HL-60 (cell line): Measurements from ENCODE around the gene FIGNL2.

Experiments
- DNase-seq, 2 experiments: peaks; one replicate each; pipeline ENCODE4 v3.0.0-alpha.2; 2010 to 2020; ENCODE audit warnings: low read depth in 1 of 2, low spot score in 1 of 2
- H3K27ac ChIP-seq: fragments of 250-450 bp; sonication (Bioruptor Pico); replicated peaks from 2 replicates; pipeline ENCODE4 v1.5.1; 2020; ENCODE audit warnings: mild to moderate bottlenecking, moderate library complexity
- H3K27me3 ChIP-seq: fragments of 250-450 bp; sonication (Bioruptor Pico); 2 replicates; pipeline ENCODE4 v1.5.1; 2021; ENCODE audit warnings: mild to moderate bottlenecking, moderate library complexity; ENCODE audit not compliant: insufficient read depth, poor library complexity, severe bottlenecking
- H3K4me3 ChIP-seq: replicated peaks from 2 replicates; pipeline ENCODE4 v1.5.1; 2011; ENCODE audit warnings: mild to moderate bottlenecking, control low read depth, low read length; ENCODE audit not compliant: insufficient read depth
- CTCF ChIP-seq: IDR thresholded peaks from one replicate; pipeline ENCODE4 v1.5.1; 2011; ENCODE audit warnings: low read length, control low read depth, inconsistent platforms; ENCODE audit not compliant: insufficient read depth
- GABPA ChIP-seq: IDR thresholded peaks from 2 replicates; pipeline ENCODE4 v1.6.1; 2012; ENCODE audit warnings: low read depth
- POLR2AphosphoS5 ChIP-seq: IDR thresholded peaks from 2 replicates; pipeline ENCODE4 v1.6.1; 2012; ENCODE audit warnings: low read depth
- REST ChIP-seq: IDR thresholded peaks from 2 replicates; pipeline ENCODE4 v1.6.1; 2012; ENCODE audit warnings: low read depth; ENCODE audit not compliant: insufficient replicate concordance
- SPI1 ChIP-seq: IDR thresholded peaks from 2 replicates; pipeline ENCODE4 v1.6.1; 2012; ENCODE audit warnings: low read depth, mild to moderate bottlenecking, borderline replicate concordance

The FIGNL2 gene

GRCh38 chr12:51895378-51896135, 47.0 kb upstream of the FIGNL2 start:
- Histone ChIP-seq H3K27me3 (no peaks in the 10 kb centered on the region), H3K4me3 (no peak overlapping the region), H3K27ac (no peak overlapping the region)
- no peak for DNase-seq
- TF ChIP-seq SPI1, result no peak
- no peak for TF ChIP-seq GABPA
- no peak for TF ChIP-seq POLR2AphosphoS5
- no peak for TF ChIP-seq REST
- TF ChIP-seq CTCF, result no peak

GRCh38 chr12:51893786-51894185, 45.3 kb upstream of the FIGNL2 start:
- TF ChIP-seq REST (no peak), POLR2AphosphoS5 (no peak), GABPA (no peak), SPI1 (no peak), CTCF (no peak)
- Histone ChIP-seq H3K4me3 (no peak overlapping the region), H3K27ac (no peak overlapping the region)

GRCh38 chr12:51891843-51892242, 43.3 kb upstream of the FIGNL2 start:
- no peak overlapping the region for H3K27ac ChIP-seq
- no peak for DNase-seq
- TF ChIP-seq CTCF (peak; percentile 9), POLR2AphosphoS5 (no peak)

More at GRCh38 chr12:51893786-51894185, 45.3 kb upstream of the FIGNL2 start:
- H3K27me3 ChIP-seq, result no peaks in the 10 kb centered on the region
- no peak for DNase-seq

More at GRCh38 chr12:51891843-51892242, 43.3 kb upstream of the FIGNL2 start:
- Histone ChIP-seq H3K4me3 (no peak overlapping the region), H3K27me3 (no peaks in the 10 kb centered on the region)
